SU-DHL-6 (cell line): ENCODE results near the gene SEM1.

Source experiments
- EZH2phosphoT487 ChIP-seq: fragments of 200-600 bp; sonication (generic), shearing (Covaris generic); conservative IDR thresholded peaks from 2 replicates; pipeline ENCODE4 v1.6.1; 2018; ENCODE audit warnings: mild to moderate bottlenecking, antibody characterized with exemption, low read length, moderate library complexity, mixed read lengths
- TF ChIP-seq, protein P1 (sequence below): fragments of 200-600 bp; sonication (generic); IDR thresholded peaks from one replicate; pipeline ENCODE4 v1.5.1; 2017; ENCODE audit warnings: antibody characterized with exemption, mild to moderate bottlenecking, low read length, moderate library complexity; ENCODE audit not compliant: insufficient read depth, poor library complexity, severe bottlenecking

- TF ChIP-seq, protein P1, sequence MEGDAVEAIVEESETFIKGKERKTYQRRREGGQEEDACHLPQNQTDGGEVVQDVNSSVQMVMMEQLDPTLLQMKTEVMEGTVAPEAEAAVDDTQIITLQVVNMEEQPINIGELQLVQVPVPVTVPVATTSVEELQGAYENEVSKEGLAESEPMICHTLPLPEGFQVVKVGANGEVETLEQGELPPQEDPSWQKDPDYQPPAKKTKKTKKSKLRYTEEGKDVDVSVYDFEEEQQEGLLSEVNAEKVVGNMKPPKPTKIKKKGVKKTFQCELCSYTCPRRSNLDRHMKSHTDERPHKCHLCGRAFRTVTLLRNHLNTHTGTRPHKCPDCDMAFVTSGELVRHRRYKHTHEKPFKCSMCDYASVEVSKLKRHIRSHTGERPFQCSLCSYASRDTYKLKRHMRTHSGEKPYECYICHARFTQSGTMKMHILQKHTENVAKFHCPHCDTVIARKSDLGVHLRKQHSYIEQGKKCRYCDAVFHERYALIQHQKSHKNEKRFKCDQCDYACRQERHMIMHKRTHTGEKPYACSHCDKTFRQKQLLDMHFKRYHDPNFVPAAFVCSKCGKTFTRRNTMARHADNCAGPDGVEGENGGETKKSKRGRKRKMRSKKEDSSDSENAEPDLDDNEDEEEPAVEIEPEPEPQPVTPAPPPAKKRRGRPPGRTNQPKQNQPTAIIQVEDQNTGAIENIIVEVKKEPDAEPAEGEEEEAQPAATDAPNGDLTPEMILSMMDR = no peak
- TF ChIP-seq EZH2phosphoT487 = no peak
Observed at GRCh38 chr7:96640054-96640453, 69.6 kb downstream of the SEM1 start.
